HG03135 (cell line): ENCODE data around the gene BPIFB1.

Source experiments
- ATAC-seq: cut with Tn5 transposase; IDR thresholded peaks from one replicate; pipeline ENCODE4 v1.9.1; 2021; ENCODE audit warnings: mild to moderate bottlenecking, moderate library complexity; ENCODE audit not compliant: unreplicated experiment

BPIFB1 gene, protein sequence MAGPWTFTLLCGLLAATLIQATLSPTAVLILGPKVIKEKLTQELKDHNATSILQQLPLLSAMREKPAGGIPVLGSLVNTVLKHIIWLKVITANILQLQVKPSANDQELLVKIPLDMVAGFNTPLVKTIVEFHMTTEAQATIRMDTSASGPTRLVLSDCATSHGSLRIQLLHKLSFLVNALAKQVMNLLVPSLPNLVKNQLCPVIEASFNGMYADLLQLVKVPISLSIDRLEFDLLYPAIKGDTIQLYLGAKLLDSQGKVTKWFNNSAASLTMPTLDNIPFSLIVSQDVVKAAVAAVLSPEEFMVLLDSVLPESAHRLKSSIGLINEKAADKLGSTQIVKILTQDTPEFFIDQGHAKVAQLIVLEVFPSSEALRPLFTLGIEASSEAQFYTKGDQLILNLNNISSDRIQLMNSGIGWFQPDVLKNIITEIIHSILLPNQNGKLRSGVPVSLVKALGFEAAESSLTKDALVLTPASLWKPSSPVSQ

DNA sequence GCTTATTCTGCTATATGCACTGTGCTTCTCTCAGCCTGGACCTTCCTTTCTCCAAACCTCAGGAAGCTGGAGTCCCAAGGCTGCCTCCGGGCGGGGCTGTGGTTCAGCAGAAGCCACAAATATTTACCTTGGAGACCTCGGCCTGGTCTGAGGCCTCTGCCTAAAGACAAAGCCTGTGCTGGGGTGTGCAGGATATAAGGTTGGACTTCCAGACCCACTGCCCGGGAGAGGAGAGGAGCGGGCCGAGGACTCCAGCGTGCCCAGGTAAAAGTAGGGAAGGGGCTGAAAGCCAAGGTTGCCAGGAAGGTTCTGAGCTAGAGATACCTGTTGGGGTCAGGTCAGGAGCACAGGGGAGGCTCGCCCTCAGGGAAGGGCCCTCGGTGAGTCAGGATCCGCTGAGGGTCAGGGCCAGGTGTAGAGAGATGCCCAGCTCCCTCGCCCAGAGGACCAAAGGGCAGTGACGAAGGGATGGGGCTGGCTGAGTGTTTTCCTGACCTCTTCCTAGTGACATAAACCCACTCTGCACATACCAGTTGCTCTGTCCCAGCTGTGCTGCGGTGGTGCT, at the start of gene BPIFB1:
Gene BPIFB1, plus strand, starts transcription at position 224 of the 565 bp plus-strand sequence. CDS start 2,860 bp downstream, outside the sequence.
- ATAC-seq, result no peak

DNA sequence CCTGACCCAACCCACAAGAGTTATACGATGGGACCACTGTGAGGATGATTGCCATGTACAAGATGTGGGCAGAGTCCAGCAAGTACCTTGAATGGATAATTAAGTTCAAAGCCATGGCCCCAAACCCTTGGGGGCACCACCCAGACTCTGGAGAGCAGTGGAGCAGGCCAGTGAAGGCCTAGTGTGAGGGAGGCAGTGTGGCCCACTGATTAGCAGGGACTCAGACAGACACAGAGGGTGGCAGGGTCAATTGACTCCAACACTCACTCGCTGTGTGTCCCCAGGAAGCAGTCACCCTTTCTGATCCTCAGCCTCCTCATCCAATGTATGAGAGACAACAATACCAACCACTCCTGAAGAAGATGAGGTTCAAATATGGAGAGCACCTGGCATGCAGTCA, 49.0 kb upstream of the BPIFB1 start:
- ATAC-seq, result no peak

DNA sequence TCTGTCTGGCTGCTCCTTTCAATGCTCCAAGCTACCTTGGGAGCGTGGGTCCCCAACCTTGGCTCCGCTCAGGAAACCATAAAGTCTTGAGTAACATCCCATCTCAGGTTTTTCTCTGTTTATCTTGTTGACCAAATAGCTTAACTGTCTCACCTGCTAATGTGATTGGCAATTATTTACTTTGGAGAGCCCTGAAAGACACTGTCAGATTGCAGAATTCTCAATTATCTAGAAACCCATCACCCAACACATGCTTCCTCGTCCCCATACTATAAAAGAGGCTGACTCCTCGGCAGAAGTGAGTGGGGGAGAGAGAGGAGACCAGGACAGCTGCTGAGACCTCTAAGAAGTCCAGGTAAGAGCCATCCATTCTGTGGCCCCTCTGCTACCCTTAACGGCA, 47.3 kb upstream of the BPIFB1 start, which contains the start of gene BPIFA1:
Gene BPIFA1, plus strand, starts transcription at position 301 of the 400 bp plus-strand sequence. CDS start 1,716 bp downstream, outside the sequence.
- no peak for ATAC-seq

DNA sequence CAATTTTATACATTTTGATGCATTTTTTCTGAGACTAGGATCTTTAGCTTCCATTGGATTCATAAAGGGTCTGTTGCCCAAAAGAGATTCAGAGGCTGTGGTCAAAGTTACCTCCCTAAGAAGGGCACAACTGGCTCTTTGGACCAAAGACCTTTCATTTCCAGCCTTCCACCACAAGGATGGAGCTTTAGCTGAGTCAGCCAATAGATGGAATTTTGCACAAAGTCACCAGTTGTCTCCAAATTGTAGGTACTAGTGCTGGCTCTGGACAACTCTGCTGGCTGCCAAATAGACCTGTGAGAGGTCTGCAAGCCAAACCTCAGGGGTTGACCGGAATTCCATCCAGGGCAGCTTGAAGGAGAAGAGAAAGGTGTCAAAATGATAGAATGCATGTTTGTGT, 46.7 kb upstream of the BPIFB1 start:
- no peak for ATAC-seq

- no peak for ATAC-seq
Observed at GRCh38 chr20:33237989-33238388, 45.0 kb upstream of the BPIFB1 start.

DNA sequence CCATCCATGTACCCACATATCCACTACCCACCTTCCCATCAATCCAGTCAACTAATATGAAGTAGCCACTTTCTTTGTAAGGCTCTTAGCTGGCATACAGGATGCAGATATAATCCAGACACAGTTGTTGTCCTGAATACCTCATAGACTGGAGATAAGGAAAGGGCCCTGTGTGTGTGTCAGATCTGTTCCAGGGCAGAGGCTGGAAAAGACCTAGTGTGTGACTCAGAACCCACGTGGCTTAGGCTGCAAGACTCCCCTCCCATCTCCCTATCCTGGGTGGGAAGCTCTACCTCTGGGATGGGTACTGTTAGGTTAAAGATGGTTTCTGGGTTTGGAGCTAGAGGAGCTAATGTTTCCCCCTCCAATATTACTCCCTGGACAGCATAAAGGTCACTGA, 43.6 kb upstream of the BPIFB1 start:
- no peak for ATAC-seq

GRCh38 chr20:33239979-33240736, 42.9 kb upstream of the BPIFB1 start:
- ATAC-seq, result no peak

GRCh38 chr20:33240923-33241322, 42.1 kb upstream of the BPIFB1 start:
- ATAC-seq, result no peak

GRCh38 chr20:33242319-33243100, 40.5 kb upstream of the BPIFB1 start:
- ATAC-seq, result no peak

DNA sequence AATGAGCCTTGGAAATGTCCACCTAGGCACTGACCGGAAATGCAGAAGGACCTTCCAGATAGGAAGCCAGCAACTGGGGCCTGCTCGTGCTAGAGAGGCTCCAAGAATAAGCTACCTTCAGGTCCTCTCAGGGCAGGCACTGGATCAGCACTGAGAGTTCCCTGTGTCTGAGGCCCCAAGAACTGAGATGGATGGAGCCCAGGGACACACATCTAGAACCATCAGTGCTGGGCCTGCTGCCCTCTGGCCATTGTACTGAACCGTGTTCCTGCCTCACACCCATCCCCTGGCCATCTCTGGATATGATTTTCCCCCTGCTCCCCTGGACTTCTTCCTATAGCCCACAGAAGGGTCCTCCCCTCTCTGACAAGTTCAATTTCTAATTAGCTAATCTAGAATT, 36.9 kb upstream of the BPIFB1 start:
- ATAC-seq, result no peak

- no peak for ATAC-seq
Observed at GRCh38 chr20:33249456-33249855, 33.6 kb upstream of the BPIFB1 start.

- no peak for ATAC-seq
Observed at GRCh38 chr20:33250666-33251065, 32.3 kb upstream of the BPIFB1 start.

GRCh38 chr20:33251496-33251895, 31.5 kb upstream of the BPIFB1 start:
- ATAC-seq, result no peak

DNA sequence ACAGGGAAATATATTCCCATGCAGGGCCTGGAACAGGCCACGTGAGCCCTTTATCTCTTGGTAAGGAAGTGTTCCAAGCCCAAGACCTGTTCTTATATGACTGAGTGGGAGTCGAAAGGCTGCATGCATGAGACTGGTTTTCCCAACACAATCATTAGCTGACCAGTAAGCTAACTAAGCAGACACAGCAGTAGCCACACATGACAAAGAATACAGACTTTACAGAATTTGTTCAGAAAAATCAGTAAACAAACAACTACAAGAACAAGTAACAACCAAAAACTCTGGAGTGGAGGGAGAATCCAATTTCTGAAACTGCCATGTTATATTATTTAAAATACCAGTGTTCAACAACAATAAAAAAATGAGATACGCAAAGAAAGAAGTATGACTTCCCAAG, 30.6 kb upstream of the BPIFB1 start:
- no peak for ATAC-seq

DNA sequence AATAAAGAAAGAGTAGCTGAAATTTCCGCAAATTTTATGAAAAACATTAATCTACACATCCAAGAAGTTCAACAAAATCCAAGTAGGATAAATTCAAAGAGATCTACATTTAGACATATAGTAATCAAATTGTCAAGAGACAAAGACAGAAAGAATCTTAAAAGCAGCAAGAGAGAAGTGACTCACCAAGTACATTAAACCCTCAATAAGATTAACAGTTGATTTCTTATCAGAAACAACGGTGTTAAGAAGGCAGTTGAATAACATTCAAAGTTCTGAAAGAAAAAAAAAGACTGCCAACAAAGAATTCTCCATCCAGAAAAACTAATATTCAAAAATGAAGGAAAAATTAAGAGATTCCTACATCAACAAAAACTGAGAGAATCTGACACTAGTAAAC, 28.0 kb upstream of the BPIFB1 start:
- ATAC-seq, result no peak

GRCh38 chr20:33257237-33257636, 25.8 kb upstream of the BPIFB1 start:
- ATAC-seq, result no peak

DNA sequence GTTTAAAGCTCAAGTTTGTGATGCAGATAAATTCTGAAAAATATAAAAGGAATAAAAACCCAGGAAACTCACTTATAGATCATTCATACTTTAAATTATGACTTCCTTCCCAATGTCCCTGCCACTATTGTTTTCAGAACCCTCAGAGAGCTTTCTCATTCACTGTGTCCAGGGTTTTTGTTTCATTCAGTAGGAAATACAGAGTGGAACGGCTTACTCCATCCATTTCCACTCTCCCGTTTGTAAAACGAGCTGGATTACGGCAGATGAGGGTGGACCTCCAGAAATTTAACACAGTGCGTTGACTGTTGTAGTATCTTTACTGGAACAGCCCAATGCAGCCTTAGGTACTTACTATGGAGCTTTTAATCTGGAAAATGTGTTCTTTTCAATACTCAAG, 23.6 kb upstream of the BPIFB1 start:
- no peak for ATAC-seq

DNA sequence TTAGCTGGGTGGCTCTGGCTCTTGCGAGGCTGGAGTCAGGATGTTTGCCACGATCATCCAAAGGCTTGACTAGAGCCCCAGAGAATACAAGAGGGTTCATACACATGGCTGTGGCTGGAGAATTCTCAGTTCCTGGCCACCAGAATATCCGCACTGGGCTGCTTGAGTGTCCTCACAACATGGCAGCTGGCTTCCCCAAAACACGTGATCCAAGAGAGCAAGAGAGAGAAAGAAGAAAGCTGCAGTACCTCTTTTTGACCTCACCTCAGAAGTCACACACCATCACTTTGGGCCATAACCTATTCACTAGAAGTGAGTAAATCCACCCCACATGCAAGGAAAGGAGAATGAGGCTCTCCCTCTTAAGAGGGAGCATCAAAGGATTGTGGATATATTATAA, 21.5 kb upstream of the BPIFB1 start:
- ATAC-seq, result no peak

GRCh38 chr20:33262658-33263065, 20.4 kb upstream of the BPIFB1 start:
- ATAC-seq, result no peak

- no peak for ATAC-seq
Observed at GRCh38 chr20:33263784-33264183, 19.2 kb upstream of the BPIFB1 start.

GRCh38 chr20:33267701-33268100, 15.3 kb upstream of the BPIFB1 start:
- no peak for ATAC-seq
